ENCODE data around the gene MCAM.

Gene MCAM, protein sequence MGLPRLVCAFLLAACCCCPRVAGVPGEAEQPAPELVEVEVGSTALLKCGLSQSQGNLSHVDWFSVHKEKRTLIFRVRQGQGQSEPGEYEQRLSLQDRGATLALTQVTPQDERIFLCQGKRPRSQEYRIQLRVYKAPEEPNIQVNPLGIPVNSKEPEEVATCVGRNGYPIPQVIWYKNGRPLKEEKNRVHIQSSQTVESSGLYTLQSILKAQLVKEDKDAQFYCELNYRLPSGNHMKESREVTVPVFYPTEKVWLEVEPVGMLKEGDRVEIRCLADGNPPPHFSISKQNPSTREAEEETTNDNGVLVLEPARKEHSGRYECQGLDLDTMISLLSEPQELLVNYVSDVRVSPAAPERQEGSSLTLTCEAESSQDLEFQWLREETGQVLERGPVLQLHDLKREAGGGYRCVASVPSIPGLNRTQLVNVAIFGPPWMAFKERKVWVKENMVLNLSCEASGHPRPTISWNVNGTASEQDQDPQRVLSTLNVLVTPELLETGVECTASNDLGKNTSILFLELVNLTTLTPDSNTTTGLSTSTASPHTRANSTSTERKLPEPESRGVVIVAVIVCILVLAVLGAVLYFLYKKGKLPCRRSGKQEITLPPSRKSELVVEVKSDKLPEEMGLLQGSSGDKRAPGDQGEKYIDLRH

DNA sequence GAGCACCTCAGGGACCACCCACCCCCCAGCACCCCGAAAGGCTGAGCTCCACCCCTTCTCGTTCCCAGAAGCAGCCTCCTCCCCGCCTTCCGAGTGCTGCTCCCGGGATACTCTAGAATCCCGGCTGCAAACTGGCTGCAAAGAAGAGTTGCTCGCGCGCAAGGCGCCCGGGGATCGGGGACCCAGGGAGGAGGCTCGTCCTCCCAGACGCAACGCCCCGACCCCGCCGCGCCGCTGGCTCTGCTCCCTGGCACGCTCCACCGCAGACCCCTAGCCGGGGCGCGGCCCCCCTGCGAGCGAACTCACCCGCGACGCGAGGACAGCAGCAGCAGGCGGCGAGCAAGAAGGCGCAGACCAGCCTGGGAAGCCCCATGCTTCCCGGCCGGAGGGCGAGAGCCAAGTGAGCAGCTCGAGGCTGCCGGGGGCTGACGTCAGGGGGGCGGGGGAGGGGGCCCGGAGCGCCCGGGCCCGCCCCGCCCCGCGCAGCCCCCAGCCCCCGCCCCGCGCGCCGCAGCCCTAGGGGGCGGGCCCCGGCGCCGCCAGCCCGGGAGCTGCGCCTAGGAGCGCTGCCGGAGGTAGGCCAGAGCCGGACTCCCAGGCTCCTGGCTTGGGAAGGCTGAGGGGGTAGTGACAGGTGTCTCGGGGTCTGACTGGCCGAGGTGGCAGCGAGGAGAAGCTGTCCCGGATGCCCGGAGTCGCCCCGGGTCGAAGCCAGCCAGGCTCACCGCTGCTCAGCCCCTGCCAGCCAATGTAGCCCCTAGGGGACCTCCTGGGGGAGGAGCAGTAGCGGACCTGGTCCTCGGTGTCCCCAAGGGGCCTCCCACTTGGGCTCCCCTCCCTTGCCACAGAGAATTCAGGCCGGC is at the start of gene MCAM:
MCAM (minus strand) TSS at position 402 of the 863 bp plus-strand sequence; CDS start at position 373, 29 bp downstream.
- H3K27me3 Mint-ChIP-seq, result peaks cover 35 to 63% of the 10 kb centered on the region in 2 donors
- H3K27ac Mint-ChIP-seq, result peak within 1 kb of the TSS; percentile 31
- DNase-seq (no peak), ATAC-seq (replicated peaks) (no peak)
- H3K36me3 Mint-ChIP-seq, result peaks cover 1 to 4% of the 10 kb centered on the region in 2 donors
- peaks cover 24 to 47% of the 10 kb centered on the region in 2 donors for H3K4me1 Mint-ChIP-seq
- H3K4me3 Mint-ChIP-seq, result peak within 1 kb of the TSS; percentile 78 to 79
- H3K9me3 Mint-ChIP-seq, result no peaks in the 10 kb centered on the region

- H3K27me3 Mint-ChIP-seq, result peaks cover 64 to 73% of the 10 kb centered on the region in 2 donors
- DNase-seq (no peak), ATAC-seq (replicated peaks) (no peak)
- H3K4me1 Mint-ChIP-seq, result peaks cover 15 to 18% of the 10 kb centered on the region in 2 donors
- H3K27ac Mint-ChIP-seq, result no peak overlapping the region
- no peak overlapping the region for H3K4me3 Mint-ChIP-seq
- H3K9me3 Mint-ChIP-seq, result peaks cover 0 to 2% of the 10 kb centered on the region in 2 donors
- H3K36me3 Mint-ChIP-seq, result peaks cover 0 to 6% of the 10 kb centered on the region in 2 donors
These were observed 48.2 kb upstream of the MCAM start for GRCh38 chr11:119365071-119365591.

GRCh38 chr11:119363851-119364590 is 47.1 kb upstream of the MCAM start:
- Mint-ChIP-seq H3K4me1 (peaks cover 20 to 29% of the 10 kb centered on the region in 2 donors), H3K9me3 (peaks cover 0 to 2% of the 10 kb centered on the region in 2 donors), H3K27me3 (peaks cover 56 to 63% of the 10 kb centered on the region in 2 donors), H3K4me3 (peak overlapping the region; percentile 48 to 70), H3K36me3 (peaks cover 0 to 6% of the 10 kb centered on the region in 2 donors), H3K27ac (no peak overlapping the region)
- peak; percentile 69 to 81 for ATAC-seq (replicated peaks)
- no peak for DNase-seq

GRCh38 chr11:119363081-119363850 is 46.3 kb upstream of the MCAM start:
- Mint-ChIP-seq H3K36me3 (peaks cover 0 to 6% of the 10 kb centered on the region in 2 donors), H3K27ac (no peak overlapping the region), H3K4me1 (peaks cover 20 to 34% of the 10 kb centered on the region in 2 donors), H3K4me3 (peak overlapping the region; percentile 48 to 68), H3K9me3 (peaks cover 0 to 2% of the 10 kb centered on the region in 2 donors), H3K27me3 (peaks cover 52 to 58% of the 10 kb centered on the region in 2 donors)
- ATAC-seq (replicated peaks) (no peak), DNase-seq (no peak)

DNA sequence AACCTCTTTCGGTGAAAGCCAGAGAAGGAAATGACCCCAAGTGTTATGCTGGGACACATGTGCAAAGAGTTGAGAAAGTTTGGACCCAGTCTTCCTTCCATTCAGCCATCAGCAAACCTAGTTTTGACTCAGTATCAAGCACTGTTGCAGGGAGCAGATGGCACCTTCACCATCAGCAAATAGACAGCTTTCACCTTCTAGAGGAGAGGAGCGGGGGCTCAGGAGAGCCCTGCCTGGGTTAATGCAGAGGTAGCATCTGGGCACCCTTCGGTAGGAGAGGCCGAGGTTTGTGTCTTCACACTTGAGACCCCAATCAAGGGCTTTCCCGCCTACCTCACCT is 45.8 kb upstream of the MCAM start:
- ATAC-seq (replicated peaks), result no peak
- peaks cover 0 to 2% of the 10 kb centered on the region in 2 donors for H3K9me3 Mint-ChIP-seq
- H3K4me3 Mint-ChIP-seq, result no peak overlapping the region
- H3K27me3 Mint-ChIP-seq, result peaks cover 49 to 54% of the 10 kb centered on the region in 2 donors
- H3K36me3 Mint-ChIP-seq, result peaks cover 0 to 6% of the 10 kb centered on the region in 2 donors
- H3K27ac Mint-ChIP-seq, result no peak overlapping the region
- DNase-seq, result no peak
- H3K4me1 Mint-ChIP-seq, result peaks cover 23 to 39% of the 10 kb centered on the region in 2 donors

- DNase-seq (no peak), ATAC-seq (replicated peaks) (no peak)
- Mint-ChIP-seq H3K4me1 (peaks cover 27 to 45% of the 10 kb centered on the region in 2 donors), H3K27ac (no peak overlapping the region), H3K36me3 (peaks cover 0 to 6% of the 10 kb centered on the region in 2 donors), H3K9me3 (peaks cover 0 to 2% of the 10 kb centered on the region in 2 donors), H3K27me3 (peaks cover 49 to 54% of the 10 kb centered on the region in 2 donors), H3K4me3 (no peak overlapping the region)
These were observed 45.2 kb upstream of the MCAM start for GRCh38 chr11:119361941-119362725.

- H3K4me1 Mint-ChIP-seq, result peaks cover 32 to 51% of the 10 kb centered on the region in 2 donors
- H3K9me3 Mint-ChIP-seq, result peaks cover 0 to 2% of the 10 kb centered on the region in 2 donors
- peaks cover 0 to 6% of the 10 kb centered on the region in 2 donors for H3K36me3 Mint-ChIP-seq
- H3K4me3 Mint-ChIP-seq, result no peak overlapping the region
- DNase-seq (no peak), ATAC-seq (replicated peaks) (peak; percentile 28 to 64)
- H3K27me3 Mint-ChIP-seq, result peaks cover 46 to 52% of the 10 kb centered on the region in 2 donors
- no peak overlapping the region for H3K27ac Mint-ChIP-seq
These were observed 44.3 kb upstream of the MCAM start for GRCh38 chr11:119361056-119361787.

GRCh38 chr11:119359365-119360214 is 42.7 kb upstream of the MCAM start:
- no peak for DNase-seq
- H3K27ac Mint-ChIP-seq, result no peak overlapping the region
- H3K27me3 Mint-ChIP-seq, result peaks cover 45 to 49% of the 10 kb centered on the region in 2 donors

DNA sequence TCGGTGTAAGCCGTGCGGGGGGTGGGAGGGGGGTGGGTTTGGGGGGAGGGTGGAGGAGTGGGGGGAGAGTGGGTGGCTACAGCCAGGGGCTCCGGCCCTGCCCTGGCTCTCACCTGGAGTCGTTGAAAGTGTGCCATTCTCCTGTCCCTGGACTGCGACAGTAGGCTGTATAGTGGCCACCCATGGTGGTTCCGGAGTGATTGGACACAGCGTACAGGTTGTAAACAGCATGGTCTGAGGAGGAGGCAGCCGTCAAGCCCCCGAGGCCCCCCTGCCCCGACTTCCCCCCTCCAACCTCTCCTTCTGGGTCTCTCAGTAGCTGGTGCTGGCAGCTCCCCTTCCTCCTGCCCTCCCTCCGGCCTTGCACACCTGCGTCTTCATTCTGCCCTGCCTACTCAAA is 40.1 kb upstream of the MCAM start:
- peaks cover 36 to 53% of the 10 kb centered on the region in 2 donors for H3K27me3 Mint-ChIP-seq
- no peak for DNase-seq
- peak overlapping the region; percentile 69 to 85 for H3K4me3 Mint-ChIP-seq
- peaks cover 22 to 38% of the 10 kb centered on the region in 2 donors for H3K4me1 Mint-ChIP-seq
- no peaks in the 10 kb centered on the region for H3K36me3 Mint-ChIP-seq
- H3K27ac Mint-ChIP-seq, result no peak overlapping the region
- ATAC-seq (replicated peaks), result no peak
- no peaks in the 10 kb centered on the region for H3K9me3 Mint-ChIP-seq

More at GRCh38 chr11:119359365-119360214, 42.7 kb upstream of the MCAM start:
- Mint-ChIP-seq H3K4me3 (no peak overlapping the region), H3K9me3 (peaks cover 0 to 2% of the 10 kb centered on the region in 2 donors), H3K4me1 (peaks cover 31 to 50% of the 10 kb centered on the region in 2 donors), H3K36me3 (peaks cover 0 to 2% of the 10 kb centered on the region in 2 donors)
- peak; percentile 45 to 51 for ATAC-seq (replicated peaks)

DNA sequence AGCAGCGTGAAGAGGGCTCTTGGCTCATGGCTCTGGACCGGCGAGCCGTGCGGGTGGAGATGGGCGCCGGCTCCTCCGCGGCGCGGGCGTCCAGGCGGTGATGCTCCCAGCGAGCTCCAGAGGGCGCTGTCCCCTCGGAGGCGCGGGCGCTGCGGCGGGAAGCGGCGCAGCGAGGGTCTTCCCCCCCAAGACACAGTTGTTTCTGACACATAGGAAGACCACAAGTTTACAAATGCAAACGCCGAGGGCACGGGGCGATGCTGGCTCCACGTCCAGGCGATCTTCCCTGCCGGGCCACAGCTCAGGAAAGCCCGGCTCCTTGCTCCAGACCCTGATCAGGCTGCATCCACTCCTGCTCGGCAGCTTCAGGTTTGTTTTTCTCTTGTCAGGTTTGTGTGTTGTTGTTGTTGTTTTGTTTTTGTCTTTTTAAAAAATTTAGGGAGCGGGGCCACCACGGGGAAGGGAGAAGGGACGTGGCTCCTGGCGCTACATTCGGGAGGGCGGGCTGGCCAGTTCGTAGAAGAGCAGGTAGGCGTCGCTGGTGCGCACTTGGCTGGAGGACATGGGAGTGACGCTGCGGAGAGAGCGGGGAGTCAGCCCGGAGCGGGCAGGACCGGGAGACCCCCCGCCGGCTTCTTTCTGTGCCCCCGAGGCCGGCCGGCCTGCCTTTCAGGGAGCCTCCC is 39.6 kb upstream of the MCAM start:
- peaks cover 39 to 57% of the 10 kb centered on the region in 2 donors for H3K27me3 Mint-ChIP-seq
- peaks cover 20 to 38% of the 10 kb centered on the region in 2 donors for H3K4me1 Mint-ChIP-seq
- peak; percentile 77 to 83 for ATAC-seq (replicated peaks)
- peak; percentile 44 for DNase-seq
- H3K27ac Mint-ChIP-seq, result peak overlapping the region; percentile 65
- H3K9me3 Mint-ChIP-seq, result no peaks in the 10 kb centered on the region
- H3K4me3 Mint-ChIP-seq, result peak overlapping the region; percentile 85 to 88
- no peaks in the 10 kb centered on the region for H3K36me3 Mint-ChIP-seq

Measured in stimulated activated naive B cell treated with anti-CD40 and anti-IgM and Interleukin-4, amounts not matched to agents 10 μg/mL and 1 μg/mL and 100 μg/mL, for 72 hours (primary cell).